ENCODE results near the gene FMNL2.

FMNL2 gene

GRCh38 chr2:152566728-152567069, 231.7 kb downstream of the FMNL2 start:
- DNase-seq (ENCODE audit: low read depth) = no peak
- no peak overlapping the region for H3K4me3 ChIP-seq (ENCODE audit: low read depth, low read length)
- no peak for TF ChIP-seq CTCF (IDR thresholded peaks at IDR 0.05; ENCODE audit: control insufficient read depth, extremely low read depth, insufficient read depth)

GRCh38 chr2:152568531-152568930, 233.6 kb downstream of the FMNL2 start:
- DNase-seq (ENCODE audit: low read depth) = no peak
- no peak overlapping the region for H3K4me3 ChIP-seq (ENCODE audit: low read depth, low read length)
- TF ChIP-seq CTCF (IDR thresholded peaks at IDR 0.05; ENCODE audit: control insufficient read depth, extremely low read depth, insufficient read depth) = no peak

GRCh38 chr2:152569186-152569585, 234.2 kb downstream of the FMNL2 start:
- peak; percentile 54 for TF ChIP-seq CTCF (IDR thresholded peaks at IDR 0.05; ENCODE audit: control insufficient read depth, extremely low read depth, insufficient read depth)
- DNase-seq (ENCODE audit: low read depth) = no peak
- no peak overlapping the region for H3K4me3 ChIP-seq (ENCODE audit: low read depth, low read length)

GRCh38 chr2:152571048-152571766, 236.2 kb downstream of the FMNL2 start:
- TF ChIP-seq CTCF (IDR thresholded peaks at IDR 0.05; ENCODE audit: control insufficient read depth, extremely low read depth, insufficient read depth) = no peak
- H3K4me3 ChIP-seq (ENCODE audit: low read depth, low read length) = no peak overlapping the region
- DNase-seq (ENCODE audit: low read depth) = no peak

GRCh38 chr2:152572031-152572430, 237.1 kb downstream of the FMNL2 start:
- H3K4me3 ChIP-seq (ENCODE audit: low read depth, low read length) = no peak overlapping the region
- TF ChIP-seq CTCF (IDR thresholded peaks at IDR 0.05; ENCODE audit: control insufficient read depth, extremely low read depth, insufficient read depth) = no peak
- DNase-seq (ENCODE audit: low read depth) = no peak

- DNase-seq (ENCODE audit: low read depth) = no peak
- TF ChIP-seq CTCF (IDR thresholded peaks at IDR 0.05; ENCODE audit: control insufficient read depth, extremely low read depth, insufficient read depth) = no peak
- H3K4me3 ChIP-seq (ENCODE audit: low read depth, low read length) = no peak overlapping the region
These were observed 238.2 kb downstream of the FMNL2 start for GRCh38 chr2:152573168-152573567.

- TF ChIP-seq CTCF (IDR thresholded peaks at IDR 0.05; ENCODE audit: control insufficient read depth, extremely low read depth, insufficient read depth) = no peak
These were observed 242.6 kb downstream of the FMNL2 start for GRCh38 chr2:152577579-152577978.

More at GRCh38 chr2:152577579-152577978, 242.6 kb downstream of the FMNL2 start:
- no peak overlapping the region for H3K4me3 ChIP-seq (ENCODE audit: low read depth, low read length)
- DNase-seq (ENCODE audit: low read depth) = no peak

Measured in LNCaP clone FGC (cell line).